GM18517 (cell line): ENCODE measurements around the gene DHRSX.
"Not testable (repeated sequence)": the region's sequence is repeated elsewhere in the genome, so short reads cannot be mapped to it uniquely, and the experiment has no call there.

Experiments used
- ATAC-seq: cut with Tn5 transposase; IDR thresholded peaks from one replicate; pipeline ENCODE4 v1.9.1; 2021; ENCODE audit warnings: mild to moderate bottlenecking, moderate library complexity; ENCODE audit not compliant: unreplicated experiment

DHRSX gene

DNA sequence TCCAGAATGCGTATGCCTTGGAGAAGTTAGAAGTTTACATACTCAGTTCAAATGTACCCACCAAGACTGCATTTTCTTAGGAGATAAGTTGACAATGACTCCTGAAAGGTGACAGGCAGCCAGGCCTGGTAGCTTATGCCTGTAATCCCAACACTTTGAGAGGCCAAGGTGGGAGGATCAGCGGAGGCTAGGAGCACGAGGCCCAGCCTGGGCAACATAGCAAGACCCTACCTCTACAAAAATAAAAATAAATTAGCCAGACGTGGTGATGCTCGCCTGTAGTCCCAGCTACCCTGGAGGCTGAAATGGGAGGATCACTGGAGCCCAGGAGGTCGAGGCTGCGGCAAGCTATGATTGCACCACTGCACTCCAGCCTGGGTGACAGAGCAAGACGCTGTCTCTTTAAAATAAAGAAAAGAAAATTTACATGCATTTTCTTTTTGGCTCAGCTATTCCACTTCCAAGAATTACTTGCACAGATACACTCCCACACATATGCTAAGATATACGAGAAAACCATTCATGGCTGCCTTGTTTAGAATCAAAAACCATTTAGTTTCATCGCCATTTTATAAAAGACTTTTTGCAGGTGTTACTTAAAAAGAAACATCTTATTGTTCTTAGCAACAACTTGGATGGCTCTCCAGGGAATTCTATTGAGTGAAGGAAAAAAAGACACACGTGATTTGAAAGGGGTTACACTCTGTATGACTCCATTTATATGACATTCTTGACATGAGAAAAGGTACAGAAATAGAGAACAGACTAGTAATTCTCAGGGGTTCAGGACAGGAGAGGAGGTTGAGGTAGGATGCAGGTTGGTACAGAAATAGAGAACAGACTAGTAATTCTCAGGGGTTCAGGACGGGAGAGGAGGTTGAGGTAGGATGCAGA, 66.3 kb downstream of the DHRSX start:
- ATAC-seq = no peak

DNA sequence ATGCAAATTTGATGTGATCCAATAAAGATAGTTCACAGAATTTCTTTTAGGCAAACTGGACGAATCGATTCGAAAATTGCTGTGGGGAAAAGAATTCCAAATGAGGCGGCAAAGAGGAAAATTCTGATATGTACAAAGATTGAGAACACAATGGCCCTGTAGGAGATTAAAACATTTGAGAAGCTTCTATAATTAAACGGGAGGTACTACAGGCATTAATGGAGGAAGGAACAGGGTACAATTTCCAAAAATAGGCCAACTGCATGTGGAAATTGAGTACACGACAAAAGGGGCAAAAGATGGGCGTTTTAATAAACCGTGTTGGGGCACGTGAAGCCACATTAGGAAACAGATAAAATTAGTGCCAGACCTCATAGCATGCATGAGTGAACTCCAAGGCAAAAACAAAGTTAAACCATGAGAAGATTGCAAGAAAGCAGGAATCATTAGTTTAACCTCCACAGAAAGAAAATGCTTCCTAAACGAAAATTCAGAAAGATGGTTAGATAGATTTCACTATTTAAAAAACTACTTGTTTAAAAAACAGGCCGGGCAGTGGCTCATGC, 68.4 kb downstream of the DHRSX start:
- no peak for ATAC-seq

DNA sequence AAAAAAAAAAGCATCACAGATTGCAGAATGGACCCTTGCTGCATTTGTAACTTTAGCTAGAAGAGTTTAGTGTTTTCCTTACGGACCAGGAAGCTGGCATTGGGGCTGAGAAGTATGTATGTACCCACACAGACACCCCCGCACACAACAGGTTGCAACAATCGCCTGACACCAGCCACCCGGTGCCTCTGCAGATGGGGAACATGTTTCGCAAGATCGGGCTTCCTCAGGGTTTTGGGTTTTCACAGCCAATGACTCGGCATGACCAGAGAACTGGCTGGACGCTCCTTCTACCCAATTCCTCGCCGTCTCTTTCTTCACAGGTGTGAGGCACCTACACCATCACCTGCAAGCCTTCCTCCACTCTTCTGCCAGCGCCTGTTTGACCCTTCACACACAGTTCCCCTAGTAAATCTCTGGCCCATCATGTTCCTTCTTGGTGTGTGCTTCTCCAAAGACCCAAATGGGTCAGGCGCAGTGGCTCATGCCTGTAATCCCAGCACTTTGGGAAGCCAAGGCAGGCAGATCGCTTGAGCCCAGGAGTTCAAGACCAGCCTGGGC, 70.4 kb downstream of the DHRSX start:
- no peak for ATAC-seq

DNA sequence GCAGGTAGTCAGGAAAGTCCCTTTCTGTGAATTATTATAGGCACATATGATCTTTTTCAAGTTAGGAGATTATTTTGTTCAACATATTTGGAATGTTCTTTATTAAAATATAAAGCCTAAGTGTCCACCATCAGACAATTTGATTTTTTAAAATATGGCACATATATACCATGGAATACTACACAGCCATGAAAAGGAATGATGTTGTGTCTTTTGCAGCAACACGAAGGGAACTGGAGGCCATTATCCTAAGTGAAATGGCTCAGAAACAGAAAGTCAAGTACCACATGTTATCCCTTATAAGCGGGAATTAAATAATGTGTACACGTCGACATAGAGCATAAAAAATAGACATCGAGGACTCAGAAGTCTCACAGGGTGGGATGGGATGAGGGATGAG, 73.0 kb downstream of the DHRSX start:
- ATAC-seq = no peak

DNA sequence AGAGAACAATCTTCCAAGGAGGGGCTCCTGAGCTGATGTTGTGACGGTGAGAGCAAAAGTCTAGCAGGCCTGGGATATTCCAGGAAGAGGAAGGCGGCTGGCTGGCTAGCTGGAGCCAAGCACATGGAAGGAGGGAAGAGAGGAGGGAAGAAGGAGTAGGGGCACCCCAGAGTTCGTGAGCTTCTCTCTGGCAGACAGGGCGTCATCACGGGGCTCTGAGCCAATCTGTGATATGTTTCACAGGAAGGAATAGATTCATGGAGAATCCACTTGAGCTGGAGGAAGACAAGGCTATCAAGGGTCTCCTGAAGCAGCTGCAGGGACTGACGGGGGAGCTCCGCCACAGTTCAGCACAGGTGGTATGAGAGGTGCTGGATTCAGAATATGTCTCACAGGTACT, 73.6 kb downstream of the DHRSX start:
- ATAC-seq = no peak

DNA sequence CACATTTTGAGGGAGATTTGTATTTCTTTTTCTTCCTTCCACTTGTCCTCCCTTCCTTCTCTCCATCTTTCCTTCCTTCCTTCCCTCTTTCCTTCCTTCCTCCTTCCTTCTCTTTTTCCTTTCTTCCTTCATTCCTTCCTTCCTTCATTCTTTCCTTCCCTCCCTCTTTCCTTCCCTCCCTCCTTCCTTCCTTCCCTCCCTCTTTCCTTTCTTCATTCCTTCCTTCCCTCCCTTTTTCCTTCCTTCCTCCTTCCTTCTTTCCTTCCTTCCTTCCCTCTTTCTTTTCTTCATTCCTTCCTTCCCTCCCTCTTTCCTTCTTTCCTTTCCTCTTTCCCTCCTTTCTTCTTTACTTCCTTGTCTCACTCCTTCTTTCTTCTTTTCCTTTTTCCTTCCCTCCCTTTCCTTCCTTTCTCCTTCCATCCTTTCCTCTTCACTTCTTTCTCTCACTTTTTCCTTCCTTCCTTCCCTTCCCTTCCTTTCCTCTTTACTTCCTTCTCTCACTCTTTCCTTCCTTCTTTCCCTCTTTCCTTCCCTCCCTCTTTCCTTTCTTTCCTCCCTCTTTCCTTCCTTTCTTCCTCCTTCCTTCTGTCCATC, 74.4 kb downstream of the DHRSX start:
- ATAC-seq = no peak

DNA sequence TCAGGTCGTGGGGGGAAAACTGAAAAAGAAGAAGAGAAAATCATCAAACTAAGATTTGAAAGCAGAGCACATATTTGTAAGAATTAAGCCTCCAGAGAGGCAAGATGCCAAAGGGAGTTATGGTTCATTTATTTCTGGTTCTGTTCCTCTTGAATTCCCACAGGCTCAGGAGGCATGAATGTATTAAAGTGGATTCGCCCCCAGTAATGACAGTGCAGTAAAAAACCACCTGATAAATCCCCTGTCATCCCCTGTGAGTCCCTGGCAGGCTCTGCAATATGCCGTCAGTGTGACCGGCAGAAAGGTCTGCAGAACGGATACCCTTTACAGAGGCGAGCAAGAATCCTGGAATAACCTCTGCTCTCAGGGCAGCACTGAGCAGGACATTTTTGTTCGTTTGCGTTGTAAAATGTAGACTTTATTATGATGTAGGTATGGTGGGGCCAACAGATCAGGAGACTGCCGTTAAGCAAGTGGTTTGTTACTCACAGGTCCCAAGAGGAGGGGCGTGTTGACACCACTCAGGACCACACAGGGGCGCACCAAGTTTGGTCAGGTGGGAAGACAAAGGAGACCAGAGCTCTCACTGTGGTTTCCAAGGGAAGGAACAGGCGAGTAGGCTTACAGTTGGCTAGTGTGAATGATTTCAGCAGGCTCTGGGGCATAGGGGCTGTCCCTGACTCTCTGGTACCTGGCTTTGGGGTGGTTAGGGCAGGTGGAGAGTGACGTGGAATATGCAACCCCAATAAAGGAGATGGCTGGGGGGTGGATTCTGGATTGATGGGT, 75.3 kb downstream of the DHRSX start:
- ATAC-seq = no peak

DNA sequence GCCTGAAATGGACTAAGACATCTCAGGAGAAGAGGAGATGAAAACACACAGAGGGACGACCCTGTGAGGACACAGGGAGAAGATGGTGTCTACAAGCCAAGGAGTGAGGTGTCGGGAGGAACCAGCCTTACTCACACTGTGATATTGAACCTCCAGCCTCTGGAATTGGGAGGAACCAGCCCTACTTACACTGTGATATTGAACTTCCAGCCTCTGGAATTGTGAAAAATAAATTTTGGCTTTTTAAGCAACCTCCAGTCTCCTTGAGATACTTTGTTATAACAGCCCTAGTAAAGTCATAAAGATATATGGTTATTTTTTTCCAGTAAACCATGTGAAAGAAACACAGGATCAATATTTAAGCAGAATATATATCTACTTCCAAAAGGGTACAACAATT, 76.5 kb downstream of the DHRSX start:
- no peak for ATAC-seq

DNA sequence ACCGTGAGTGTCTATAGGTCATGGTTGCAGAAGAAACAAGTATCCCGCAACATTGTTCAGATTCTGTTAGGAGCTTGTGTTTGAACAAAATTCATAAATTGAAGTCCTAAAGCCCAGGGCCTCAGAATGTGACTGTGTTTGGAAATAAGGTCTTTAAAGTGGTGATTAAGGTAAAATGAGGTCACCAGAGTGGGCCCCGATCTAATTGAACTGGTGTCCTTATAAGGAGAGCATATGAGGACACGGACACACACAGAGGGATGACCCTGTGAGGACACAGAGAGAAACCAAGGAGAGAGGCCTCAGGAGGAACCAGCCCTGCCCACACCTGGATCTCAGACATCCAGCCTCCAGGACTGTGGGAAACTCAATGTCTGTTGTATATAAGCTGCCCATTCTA, 76.9 kb downstream of the DHRSX start:
- ATAC-seq = no peak

DNA sequence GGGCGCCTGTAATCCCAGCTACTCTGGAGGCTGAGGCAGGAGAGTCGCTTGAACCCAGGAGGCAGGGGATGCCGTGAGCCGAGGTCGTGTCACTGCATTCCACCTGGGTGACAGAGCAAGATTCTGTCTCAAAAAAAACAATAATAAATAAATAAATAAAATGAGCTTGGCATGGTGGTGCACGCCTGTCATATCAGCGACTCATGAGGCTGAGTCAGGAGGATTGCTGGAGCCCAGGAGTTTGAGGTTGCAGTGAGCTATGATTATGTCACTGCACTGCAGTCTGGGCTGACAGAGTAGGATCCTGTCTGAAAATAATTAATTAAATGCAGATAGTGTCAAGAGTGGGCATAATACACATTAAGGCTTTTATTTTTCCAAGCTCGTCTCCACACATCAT, 77.5 kb downstream of the DHRSX start:
- ATAC-seq = no peak

DNA sequence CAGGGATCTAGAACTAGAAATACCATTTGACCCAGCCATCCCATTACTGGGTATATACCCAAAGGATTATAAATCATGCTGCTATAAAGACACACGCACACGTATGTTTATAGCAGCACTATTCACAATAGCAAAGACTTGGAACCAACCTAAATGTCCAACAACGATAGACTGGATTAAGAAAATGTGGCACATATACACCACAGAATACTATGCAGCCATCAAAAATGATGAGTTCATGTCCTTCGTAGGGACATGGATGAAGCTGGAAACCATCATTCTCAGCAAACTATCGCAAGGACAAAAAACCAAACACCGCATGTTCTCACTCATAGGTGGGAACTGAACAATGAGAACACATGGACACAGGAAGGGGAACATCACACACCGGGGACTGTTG, 81.4 kb downstream of the DHRSX start:
- not testable (repeated sequence) for ATAC-seq

DNA sequence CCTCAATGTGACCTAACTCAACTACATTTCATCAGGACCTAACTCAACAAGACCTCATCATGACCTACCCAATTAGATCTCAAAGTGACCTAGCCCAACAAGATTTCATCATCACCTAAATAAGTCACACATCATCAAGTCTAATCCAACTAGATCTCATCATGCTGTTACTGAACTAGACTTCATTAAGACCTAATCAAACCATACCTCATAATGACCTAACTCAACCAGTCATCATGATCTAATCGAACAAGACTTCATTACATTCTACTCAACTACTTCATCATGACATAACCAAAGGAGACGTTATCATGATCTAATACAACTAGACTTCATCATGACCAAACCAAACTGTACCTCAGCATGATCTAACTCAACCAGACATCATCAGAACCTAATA, 82.8 kb downstream of the DHRSX start:
- ATAC-seq = no peak

DNA sequence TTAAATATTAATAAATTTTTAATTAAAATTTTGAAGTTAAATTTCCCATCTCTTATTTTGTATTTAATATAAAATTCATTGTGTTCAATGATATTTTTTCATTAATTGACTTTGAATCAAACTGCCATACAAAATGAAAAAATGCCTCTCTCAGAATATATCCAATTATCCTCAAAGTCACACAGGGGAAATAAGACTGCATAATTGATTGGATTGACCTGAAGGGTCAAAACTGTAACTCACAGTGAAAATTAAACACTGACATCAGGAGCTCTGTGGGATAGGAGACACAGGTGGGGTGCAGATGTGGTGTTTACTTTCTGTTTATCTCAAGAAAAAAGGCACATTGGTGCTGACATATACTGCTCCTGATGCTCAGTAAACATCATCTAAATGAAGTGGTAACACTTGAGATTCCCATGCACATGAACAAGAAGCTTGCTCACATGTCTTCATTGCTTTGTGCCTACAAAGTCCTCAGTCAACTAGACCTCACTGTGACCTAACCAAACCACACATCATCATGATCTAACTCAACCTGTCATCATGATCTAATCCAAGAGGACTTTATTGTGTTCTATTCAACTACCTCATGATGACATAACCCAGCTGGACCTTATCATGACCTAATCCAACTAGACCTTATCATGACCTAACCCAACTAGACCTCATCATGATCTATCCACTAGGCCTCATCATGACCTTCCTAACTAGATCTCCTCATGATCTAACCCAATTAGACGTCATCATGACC, 83.7 kb downstream of the DHRSX start:
- no peak for ATAC-seq

DNA sequence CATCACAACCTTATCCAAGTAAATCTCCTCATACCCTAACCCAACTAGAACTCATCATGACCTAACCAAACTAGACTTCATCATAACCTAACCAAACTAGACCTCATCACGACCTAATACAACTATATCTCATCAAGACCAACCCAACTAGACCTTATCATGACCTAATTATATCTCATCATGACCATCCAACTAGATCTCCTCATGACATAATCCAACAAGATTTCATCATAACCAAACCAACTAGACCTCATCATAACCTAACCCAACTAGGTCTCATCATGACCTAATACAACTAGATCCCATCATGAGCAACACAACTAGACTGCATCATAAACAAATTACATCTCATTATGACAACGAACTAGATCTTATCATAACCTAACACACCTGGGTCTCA, 86.4 kb downstream of the DHRSX start:
- no peak for ATAC-seq

DNA sequence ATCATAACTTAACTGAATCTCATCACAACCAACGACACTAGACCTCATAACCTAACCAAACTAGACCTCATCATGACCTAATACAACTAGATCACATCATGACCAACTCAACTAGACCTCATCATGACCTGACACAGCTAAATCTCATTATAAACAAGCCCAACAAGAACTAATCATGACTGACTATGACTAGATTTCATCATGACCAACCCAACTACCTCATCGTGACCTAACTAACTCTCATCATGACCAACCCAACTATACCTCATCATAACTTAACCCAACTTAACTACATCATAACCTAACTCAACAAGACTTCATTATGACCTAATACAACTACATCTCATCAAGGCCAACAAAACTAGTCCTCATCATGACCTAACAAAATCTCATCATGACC, 86.8 kb downstream of the DHRSX start:
- ATAC-seq = no peak

DNA sequence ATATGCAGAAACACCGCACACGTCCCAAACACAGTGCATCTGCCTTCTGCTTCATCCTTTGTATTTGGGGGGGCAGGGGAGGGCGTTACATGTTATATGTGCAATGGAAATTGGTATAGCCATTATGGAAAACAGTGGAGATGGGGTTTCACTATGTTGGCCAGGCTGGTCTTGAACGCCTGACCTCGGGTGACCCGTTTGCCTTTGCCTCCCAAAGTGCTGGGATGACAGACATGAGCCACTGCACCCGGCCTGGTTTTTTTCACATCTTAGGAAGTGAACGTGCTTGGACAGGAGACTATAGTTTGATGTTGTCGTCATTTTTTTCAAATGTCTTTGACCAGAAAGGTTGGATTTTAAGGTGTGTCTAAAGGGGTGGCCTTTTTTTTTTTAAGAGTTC, 88.6 kb downstream of the DHRSX start:
- no peak for ATAC-seq

DNA sequence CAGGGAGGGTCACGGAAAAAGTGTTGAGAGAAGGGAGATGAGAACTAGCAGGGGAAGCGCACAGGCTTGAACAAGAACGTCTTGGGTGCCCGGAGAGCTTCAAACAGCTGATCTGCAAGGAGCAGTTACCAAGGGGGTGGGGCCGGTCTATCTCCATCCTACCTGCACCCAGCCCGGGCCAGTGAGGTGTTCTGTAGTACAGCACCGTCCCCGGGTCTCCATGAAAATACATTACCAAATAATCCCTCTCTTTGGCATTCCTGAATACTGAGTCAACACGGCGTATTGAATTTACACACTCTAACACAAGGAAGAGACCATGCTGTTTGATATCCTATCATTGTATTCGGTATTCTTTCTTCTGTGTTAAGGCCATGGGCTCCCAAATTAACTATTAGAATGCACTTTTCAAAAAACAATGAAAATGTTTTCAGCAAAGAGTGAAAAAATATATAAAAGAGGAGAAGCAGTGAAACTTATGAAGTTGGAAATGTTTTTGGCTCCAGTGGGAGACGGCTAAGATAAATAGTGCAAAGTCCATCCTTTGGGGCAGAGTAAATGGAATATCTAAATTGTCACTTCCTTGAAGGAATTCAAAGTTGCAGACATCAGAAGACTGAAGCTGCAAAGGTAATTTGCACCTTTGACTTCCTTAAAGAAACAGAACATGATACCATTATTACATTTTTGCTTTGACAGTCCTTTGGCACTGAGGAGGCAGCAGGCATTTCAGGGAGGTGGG, 90.3 kb downstream of the DHRSX start:
- ATAC-seq = no peak

DNA sequence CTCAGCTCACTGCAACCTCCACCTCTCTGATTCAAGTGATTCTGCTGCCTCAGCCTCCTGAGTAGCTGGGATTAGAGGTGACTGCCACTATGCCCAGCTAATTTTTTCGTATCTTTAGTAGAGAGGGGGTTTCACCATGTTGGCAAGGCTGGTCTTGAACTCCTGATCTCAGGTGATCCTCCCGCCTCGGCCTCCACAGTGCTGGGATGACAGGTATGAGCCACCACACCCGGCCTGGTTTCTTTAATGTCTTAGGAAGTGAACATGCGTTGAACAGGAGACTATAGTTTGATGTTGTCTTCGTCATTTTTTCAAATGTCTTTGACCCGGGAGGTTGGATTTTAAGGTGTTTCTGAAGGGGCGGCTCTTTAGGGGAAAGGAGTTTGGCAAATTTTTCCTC, 91.0 kb downstream of the DHRSX start:
- no peak for ATAC-seq

DNA sequence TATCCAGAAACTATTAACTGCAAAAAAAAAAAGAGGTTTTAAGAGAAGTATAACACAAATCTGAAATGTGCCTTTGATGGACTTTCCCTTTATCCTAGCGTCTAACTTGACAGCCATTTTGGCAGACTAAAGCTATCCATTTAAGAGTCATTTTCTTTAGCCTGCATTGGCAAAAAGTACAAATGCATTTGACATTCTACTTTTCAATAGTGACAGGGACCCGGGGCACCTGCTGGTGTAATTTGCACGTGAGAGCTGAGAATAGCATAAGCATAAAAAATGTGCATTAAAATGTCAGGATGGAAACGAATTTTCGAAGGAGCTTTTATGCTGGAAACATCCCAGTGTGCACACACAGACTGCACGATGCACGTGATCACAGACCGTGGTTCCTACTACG, 91.9 kb downstream of the DHRSX start:
- no peak for ATAC-seq
